ENCODE data around the gene CMSS1.

CMSS1 gene

GRCh38 chr3:99965681-99966408, 148.2 kb downstream of the CMSS1 start:
- peaks cover 23% of the 10 kb centered on the region for H3K4me1 Mint-ChIP-seq (ENCODE audit: low read depth)
- no peaks in the 10 kb centered on the region for H3K9me3 Mint-ChIP-seq
- no peak overlapping the region for H3K4me3 Mint-ChIP-seq
- no peaks in the 10 kb centered on the region for H3K27me3 Mint-ChIP-seq
- no peak overlapping the region for H3K27ac Mint-ChIP-seq
- H3K36me3 Mint-ChIP-seq (ENCODE audit: low read depth): peaks cover 29% of the 10 kb centered on the region

- Mint-ChIP-seq H3K9me3 (no peaks in the 10 kb centered on the region), H3K4me1 (ENCODE audit: low read depth) (peaks cover 23% of the 10 kb centered on the region), H3K4me3 (no peak overlapping the region), H3K27ac (no peak overlapping the region), H3K36me3 (ENCODE audit: low read depth) (peaks cover 28% of the 10 kb centered on the region), H3K27me3 (no peaks in the 10 kb centered on the region)
Measured at GRCh38 chr3:99966662-99967416, 149.2 kb downstream of the CMSS1 start.

- peaks cover 25% of the 10 kb centered on the region for H3K36me3 Mint-ChIP-seq (ENCODE audit: low read depth)
- peaks cover 23% of the 10 kb centered on the region for H3K4me1 Mint-ChIP-seq (ENCODE audit: low read depth)
- H3K27me3 Mint-ChIP-seq: no peaks in the 10 kb centered on the region
- no peak overlapping the region for H3K4me3 Mint-ChIP-seq
- no peaks in the 10 kb centered on the region for H3K9me3 Mint-ChIP-seq
- no peak overlapping the region for H3K27ac Mint-ChIP-seq
Measured at GRCh38 chr3:99967796-99968195, 150.1 kb downstream of the CMSS1 start.

- Mint-ChIP-seq H3K27me3 (no peaks in the 10 kb centered on the region), H3K4me3 (no peak overlapping the region), H3K9me3 (no peaks in the 10 kb centered on the region), H3K36me3 (ENCODE audit: low read depth) (peaks cover 31% of the 10 kb centered on the region), H3K4me1 (ENCODE audit: low read depth) (peaks cover 23% of the 10 kb centered on the region), H3K27ac (peak overlapping the region; percentile 28)
Measured at GRCh38 chr3:99969136-99969535, 151.5 kb downstream of the CMSS1 start.

GRCh38 chr3:99970198-99970597, 152.5 kb downstream of the CMSS1 start:
- H3K4me3 Mint-ChIP-seq: no peak overlapping the region
- no peaks in the 10 kb centered on the region for H3K27me3 Mint-ChIP-seq
- peaks cover 34% of the 10 kb centered on the region for H3K36me3 Mint-ChIP-seq (ENCODE audit: low read depth)
- H3K27ac Mint-ChIP-seq: no peak overlapping the region
- H3K9me3 Mint-ChIP-seq: no peaks in the 10 kb centered on the region
- peaks cover 18% of the 10 kb centered on the region for H3K4me1 Mint-ChIP-seq (ENCODE audit: low read depth)

- Mint-ChIP-seq H3K27me3 (no peaks in the 10 kb centered on the region), H3K9me3 (peaks cover 1% of the 10 kb centered on the region), H3K36me3 (ENCODE audit: low read depth) (peaks cover 41% of the 10 kb centered on the region), H3K27ac (no peak overlapping the region), H3K4me1 (ENCODE audit: low read depth) (peaks cover 16% of the 10 kb centered on the region), H3K4me3 (no peak overlapping the region)
Measured at GRCh38 chr3:99971761-99972160, 154.1 kb downstream of the CMSS1 start.

GRCh38 chr3:99972380-99973104, 154.9 kb downstream of the CMSS1 start:
- Mint-ChIP-seq H3K4me3 (no peak overlapping the region), H3K27ac (no peak overlapping the region), H3K36me3 (ENCODE audit: low read depth) (peaks cover 43% of the 10 kb centered on the region), H3K4me1 (ENCODE audit: low read depth) (peaks cover 16% of the 10 kb centered on the region), H3K9me3 (peaks cover 8% of the 10 kb centered on the region), H3K27me3 (no peaks in the 10 kb centered on the region)

- no peaks in the 10 kb centered on the region for H3K4me1 Mint-ChIP-seq (ENCODE audit: low read depth)
- H3K36me3 Mint-ChIP-seq (ENCODE audit: low read depth): peaks cover 28% of the 10 kb centered on the region
- no peak overlapping the region for H3K27ac Mint-ChIP-seq
- no peak overlapping the region for H3K4me3 Mint-ChIP-seq
- peaks cover 8% of the 10 kb centered on the region for H3K9me3 Mint-ChIP-seq
- no peaks in the 10 kb centered on the region for H3K27me3 Mint-ChIP-seq
Measured at GRCh38 chr3:99974989-99975388, 157.3 kb downstream of the CMSS1 start.

GRCh38 chr3:99976584-99976983, 158.9 kb downstream of the CMSS1 start:
- H3K36me3 Mint-ChIP-seq (ENCODE audit: low read depth): peaks cover 36% of the 10 kb centered on the region
- H3K27ac Mint-ChIP-seq: no peak overlapping the region
- H3K4me3 Mint-ChIP-seq: no peak overlapping the region
- H3K27me3 Mint-ChIP-seq: no peaks in the 10 kb centered on the region
- peaks cover 8% of the 10 kb centered on the region for H3K9me3 Mint-ChIP-seq
- no peaks in the 10 kb centered on the region for H3K4me1 Mint-ChIP-seq (ENCODE audit: low read depth)

- H3K27me3 Mint-ChIP-seq: no peaks in the 10 kb centered on the region
- H3K4me1 Mint-ChIP-seq (ENCODE audit: low read depth): no peaks in the 10 kb centered on the region
- H3K4me3 Mint-ChIP-seq: no peak overlapping the region
- peaks cover 8% of the 10 kb centered on the region for H3K9me3 Mint-ChIP-seq
- H3K27ac Mint-ChIP-seq: no peak overlapping the region
- H3K36me3 Mint-ChIP-seq (ENCODE audit: low read depth): peaks cover 30% of the 10 kb centered on the region
Measured at GRCh38 chr3:99978221-99978620, 160.6 kb downstream of the CMSS1 start.

- H3K4me3 Mint-ChIP-seq: no peak overlapping the region
- H3K27ac Mint-ChIP-seq: no peak overlapping the region
Measured at GRCh38 chr3:99980606-99981005, 162.9 kb downstream of the CMSS1 start.

GRCh38 chr3:99981138-99981537, 163.5 kb downstream of the CMSS1 start:
- H3K36me3 Mint-ChIP-seq (ENCODE audit: low read depth): peaks cover 26% of the 10 kb centered on the region
- no peaks in the 10 kb centered on the region for H3K27me3 Mint-ChIP-seq
- H3K4me1 Mint-ChIP-seq (ENCODE audit: low read depth): no peaks in the 10 kb centered on the region
- no peak overlapping the region for H3K27ac Mint-ChIP-seq
- no peak overlapping the region for H3K4me3 Mint-ChIP-seq
- peaks cover 8% of the 10 kb centered on the region for H3K9me3 Mint-ChIP-seq

More at GRCh38 chr3:99980606-99981005, 162.9 kb downstream of the CMSS1 start:
- Mint-ChIP-seq H3K36me3 (ENCODE audit: low read depth) (peaks cover 27% of the 10 kb centered on the region), H3K4me1 (ENCODE audit: low read depth) (no peaks in the 10 kb centered on the region), H3K9me3 (peaks cover 8% of the 10 kb centered on the region), H3K27me3 (no peaks in the 10 kb centered on the region)

- Mint-ChIP-seq H3K27ac (no peak overlapping the region), H3K4me1 (ENCODE audit: low read depth) (no peaks in the 10 kb centered on the region), H3K9me3 (no peaks in the 10 kb centered on the region), H3K36me3 (ENCODE audit: low read depth) (peaks cover 17% of the 10 kb centered on the region), H3K27me3 (no peaks in the 10 kb centered on the region), H3K4me3 (no peak overlapping the region)
Measured at GRCh38 chr3:99982650-99983049, 165.0 kb downstream of the CMSS1 start.

GRCh38 chr3:99984139-99984538, 166.5 kb downstream of the CMSS1 start:
- H3K27me3 Mint-ChIP-seq: no peaks in the 10 kb centered on the region
- H3K9me3 Mint-ChIP-seq: no peaks in the 10 kb centered on the region
- H3K4me3 Mint-ChIP-seq: no peak overlapping the region
- H3K36me3 Mint-ChIP-seq (ENCODE audit: low read depth): peaks cover 17% of the 10 kb centered on the region
- no peak overlapping the region for H3K27ac Mint-ChIP-seq
- H3K4me1 Mint-ChIP-seq (ENCODE audit: low read depth): no peaks in the 10 kb centered on the region

- H3K4me3 Mint-ChIP-seq: no peak overlapping the region
- no peaks in the 10 kb centered on the region for H3K4me1 Mint-ChIP-seq (ENCODE audit: low read depth)
- no peaks in the 10 kb centered on the region for H3K27me3 Mint-ChIP-seq
- no peaks in the 10 kb centered on the region for H3K9me3 Mint-ChIP-seq
- H3K27ac Mint-ChIP-seq: no peak overlapping the region
- peaks cover 17% of the 10 kb centered on the region for H3K36me3 Mint-ChIP-seq (ENCODE audit: low read depth)
Measured at GRCh38 chr3:99984668-99985067, 167.0 kb downstream of the CMSS1 start.
